ENCODE results near the gene RAB36. TPM values are rescaled to one million over a fixed set of nuclear protein-coding genes. Genes with fewer than 3 reads are reported as not detected.
A peak's percentile ranks its signal among the peaks of the same experiment; 100 is the strongest.

Gene RAB36
- polyA plus RNA-seq (1.7 to 4.9 TPM (median 1.9 TPM) in 3 replicates), polyA minus RNA-seq (3.2 to 6.5 TPM (median 3.3 TPM) in 3 replicates)
- not detected for polyA plus RNA-seq (2011; ENCODE audit: low read depth)
- 2.0 and 2.6 TPM in 2 replicates for polyA plus RNA-seq (2011; cell fraction: cytosol; rRNA removed)
- 3.8 and 5.6 TPM in 2 replicates for polyA plus RNA-seq (2011; cell fraction: nucleus; rRNA removed)
- 0.35 and 3.3 TPM in 2 replicates for polyA plus RNA-seq (2012; ENCODE audit: low replicate concordance)
- 2.3 TPM for polyA minus RNA-seq (2011; cell fraction: cytosol; rRNA and poly(A)+ RNA removed)
- polyA minus RNA-seq (2011; cell fraction: nucleus; rRNA and poly(A)+ RNA removed): 2.7 and 3.3 TPM in 2 replicates

- TF ChIP-seq EZH2 (IDR thresholded peaks at IDR 0.05; ENCODE audit: low read length): no peak
- TF ChIP-seq CTCF (optimal IDR thresholded peaks at IDR 0.05 in 1 of 3, IDR thresholded peaks at IDR 0.05 in 1 of 3, conservative IDR thresholded peaks at IDR 0.05 in 1 of 3; ENCODE audit: extremely low read depth in 1 of 3, insufficient read depth in 2 of 3, low read length in 3 of 3): no peak
- H3K4me1 ChIP-seq (ENCODE audit: control insufficient read depth, extremely low read depth, insufficient read depth, low read length): peaks cover 29% of the 10 kb centered on the region
- peak within 1 kb of the TSS; percentile 74 for H3K9ac ChIP-seq (ENCODE audit: control insufficient read depth, extremely low read depth, insufficient read depth, low read length)
- DNase-seq (ENCODE audit: low read depth, low spot score) (peak; percentile 99), FAIRE-seq (peak; percentile 44)
- H3K27me3 ChIP-seq (ENCODE audit: control insufficient read depth, extremely low read depth, insufficient read depth, low read length): no peaks in the 10 kb centered on the region
- peak within 1 kb of the TSS; percentile 85 for H3K4me2 ChIP-seq (ENCODE audit: control insufficient read depth, extremely low read depth, insufficient read depth, low read depth, low read length)
- no peaks in the 10 kb centered on the region for H3K9me3 ChIP-seq (ENCODE audit: control insufficient read depth, low read depth, low read length)
- H3K27ac ChIP-seq (ENCODE audit: control insufficient read depth, insufficient read depth, low read length): peak within 1 kb of the TSS; percentile 46
- dilution Hi-C loops (cut with MboI; ENCODE audit: extremely low pct_ligation_motif_present, low sequenced_read_pairs): no loop called here
- peaks cover 3% of the 10 kb centered on the region for H4K20me1 ChIP-seq (ENCODE audit: control insufficient read depth, extremely low read depth, insufficient read depth, low read length)
- no peaks in the 10 kb centered on the region for H3K79me2 ChIP-seq (ENCODE audit: control insufficient read depth, insufficient read depth, low read length)
- H2AFZ ChIP-seq (ENCODE audit: control insufficient read depth, low read length): peak within 1 kb of the TSS; percentile 87
- H3K9me1 ChIP-seq (ENCODE audit: control insufficient read depth, extremely low read depth, insufficient read depth, low read length): no peaks in the 10 kb centered on the region
- H3K4me3 ChIP-seq (ENCODE audit: control insufficient read depth in 2 of 3, extremely low read depth in 1 of 3, insufficient read depth in 2 of 3, low read depth in 1 of 3, low read length in 3 of 3): peak within 1 kb of the TSS; percentile 45 to 76 (median 74)
- H3K36me3 ChIP-seq (ENCODE audit: control insufficient read depth in 2 of 2, extremely low read depth in 1 of 2, insufficient read depth in 2 of 2, low read length in 2 of 2): no peaks in the 10 kb centered on the region
These were observed at the start of gene RAB36 for GRCh38 chr22:23144932-23145877. Gene RAB36, plus strand, starts transcription at chr22:23145477. Its CDS starts 1,140 bp downstream, at chr22:23146617.

- no peak overlapping the region for H3K27ac ChIP-seq (ENCODE audit: control insufficient read depth, insufficient read depth, low read length)
- H3K9me3 ChIP-seq (ENCODE audit: control insufficient read depth, low read depth, low read length): no peaks in the 10 kb centered on the region
- no peak overlapping the region for H3K4me2 ChIP-seq (ENCODE audit: control insufficient read depth, extremely low read depth, insufficient read depth, low read depth, low read length)
- no peaks in the 10 kb centered on the region for H4K20me1 ChIP-seq (ENCODE audit: control insufficient read depth, extremely low read depth, insufficient read depth, low read length)
- no peaks in the 10 kb centered on the region for H3K27me3 ChIP-seq (ENCODE audit: control insufficient read depth, extremely low read depth, insufficient read depth, low read length)
- TF ChIP-seq EZH2 (IDR thresholded peaks at IDR 0.05; ENCODE audit: low read length): no peak
- TF ChIP-seq CTCF (optimal IDR thresholded peaks at IDR 0.05 in 1 of 3, IDR thresholded peaks at IDR 0.05 in 1 of 3, conservative IDR thresholded peaks at IDR 0.05 in 1 of 3; ENCODE audit: extremely low read depth in 1 of 3, insufficient read depth in 2 of 3, low read length in 3 of 3): no peak
- no peaks in the 10 kb centered on the region for H3K4me1 ChIP-seq (ENCODE audit: control insufficient read depth, extremely low read depth, insufficient read depth, low read length)
- no peak overlapping the region for H3K4me3 ChIP-seq (ENCODE audit: control insufficient read depth in 2 of 3, extremely low read depth in 1 of 3, insufficient read depth in 2 of 3, low read depth in 1 of 3, low read length in 3 of 3)
- H3K9me1 ChIP-seq (ENCODE audit: control insufficient read depth, extremely low read depth, insufficient read depth, low read length): no peaks in the 10 kb centered on the region
- H3K9ac ChIP-seq (ENCODE audit: control insufficient read depth, extremely low read depth, insufficient read depth, low read length): no peak overlapping the region
- no peaks in the 10 kb centered on the region for H3K79me2 ChIP-seq (ENCODE audit: control insufficient read depth, insufficient read depth, low read length)
- DNase-seq (ENCODE audit: low read depth, low spot score) (no peak), FAIRE-seq (no peak)
- H3K36me3 ChIP-seq (ENCODE audit: control insufficient read depth in 2 of 2, extremely low read depth in 1 of 2, insufficient read depth in 2 of 2, low read length in 2 of 2): no peaks in the 10 kb centered on the region
- H2AFZ ChIP-seq (ENCODE audit: control insufficient read depth, low read length): no peak overlapping the region
- dilution Hi-C loops (cut with MboI; ENCODE audit: extremely low pct_ligation_motif_present, low sequenced_read_pairs): no loop called here
These were observed 49.4 kb upstream of the RAB36 start for GRCh38 chr22:23095733-23096342.

All from keratinocyte (primary cell).